Ectodermal cell (in vitro differentiated cells): Measurements from ENCODE around the gene UCN2.

Experiments
- H3K27ac ChIP-seq: 2 replicates; pipeline ENCODE4 v1.7.0; 2013; ENCODE audit warnings: mild to moderate bottlenecking, low read depth, low read length; ENCODE audit not compliant: insufficient read depth, poor library complexity, severe bottlenecking
- H3K27me3 ChIP-seq: 2 replicates; pipeline ENCODE4 v1.7.0; 2013; ENCODE audit warnings: mild to moderate bottlenecking, low read length; ENCODE audit not compliant: insufficient read depth, control insufficient read depth, poor library complexity, severe bottlenecking
- H3K36me3 ChIP-seq: one replicate; pipeline ENCODE4 v1.7.0; 2013; ENCODE audit warnings: low read length; ENCODE audit not compliant: control insufficient read depth, insufficient read depth
- H3K4me1 ChIP-seq: one replicate; pipeline ENCODE4 v1.7.0; 2013; ENCODE audit warnings: low read length; ENCODE audit not compliant: control insufficient read depth, insufficient read depth
- H3K4me3 ChIP-seq: 2 replicates; pipeline ENCODE4 v1.7.0; 2013; ENCODE audit warnings: low read depth, low read length, control low read depth; ENCODE audit not compliant: insufficient read depth
- H3K9me3 ChIP-seq: 2 replicates; pipeline ENCODE4 v1.7.0; 2013; ENCODE audit warnings: mild to moderate bottlenecking, low read length, moderate library complexity; ENCODE audit not compliant: control insufficient read depth
- WGBS, 2 experiments: methylation state at CpG; one replicate each; pipeline ENCODE4 v1.1.7; 2013; ENCODE audit warnings: missing lambda C conversion rate in 2 of 2; 5-methylcytosine and 5-hydroxymethylcytosine counted together

UCN2 gene

DNA sequence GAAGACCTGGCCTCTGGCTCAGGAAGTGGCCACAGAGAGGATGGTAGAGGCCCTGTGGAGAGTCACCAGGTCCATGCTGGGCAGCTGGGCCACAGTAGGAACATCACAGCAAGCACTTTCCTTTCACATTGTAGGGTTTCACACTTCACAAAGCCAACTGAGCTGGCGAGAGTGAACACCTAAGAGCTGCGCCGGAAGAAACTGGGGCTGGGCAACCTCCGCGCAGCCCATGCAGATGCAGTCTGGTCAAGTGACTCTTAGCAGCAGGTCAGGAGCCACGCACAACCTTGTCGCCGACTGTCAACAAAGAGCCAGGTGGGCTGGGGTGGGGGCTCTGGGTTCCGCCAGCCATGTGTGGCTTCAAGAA is 44.3 kb downstream of the UCN2 start:
- H3K36me3 ChIP-seq: no peaks in the 10 kb centered on the region
- H3K9me3 ChIP-seq: no peaks in the 10 kb centered on the region
- no peak overlapping the region for H3K27ac ChIP-seq
- 96 to 97% methylated on average over 9 of the region's 9 CpGs for WGBS, 2 experiments
- H3K4me3 ChIP-seq: no peak overlapping the region
- H3K27me3 ChIP-seq: no peaks in the 10 kb centered on the region
- no peaks in the 10 kb centered on the region for H3K4me1 ChIP-seq

DNA sequence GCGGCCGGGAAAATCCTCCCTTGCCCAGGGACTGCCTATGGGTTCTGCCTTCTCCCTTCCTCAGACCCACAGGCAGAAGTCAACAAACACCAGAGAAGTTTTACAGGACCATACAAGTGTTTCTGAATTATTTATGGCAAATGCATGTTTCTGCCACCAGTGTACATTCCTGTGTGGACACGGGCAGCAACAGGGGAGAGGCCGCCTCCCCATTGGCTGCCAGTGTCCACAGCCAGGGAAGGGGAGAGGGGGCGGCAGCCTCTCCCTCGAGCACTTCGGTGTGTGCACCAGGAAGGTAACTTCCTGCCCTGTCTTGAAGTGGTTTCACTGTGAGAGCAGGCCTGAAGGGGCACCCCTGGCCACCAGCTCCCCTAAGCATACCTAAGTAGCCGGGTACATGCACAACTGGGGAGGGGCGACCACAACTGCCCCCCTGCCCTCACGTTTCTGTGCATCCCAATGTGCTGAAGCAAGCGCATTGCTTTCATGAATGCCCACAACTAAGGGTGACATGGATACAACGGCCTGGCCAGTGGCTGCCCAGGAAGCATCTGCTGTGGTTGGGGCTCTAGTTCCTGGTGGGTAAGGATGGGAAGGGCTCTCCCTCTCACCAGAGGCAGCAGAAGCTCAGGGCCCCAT is 44.8 kb downstream of the UCN2 start:
- no peaks in the 10 kb centered on the region for H3K4me1 ChIP-seq
- no peaks in the 10 kb centered on the region for H3K36me3 ChIP-seq
- no peaks in the 10 kb centered on the region for H3K9me3 ChIP-seq
- no peaks in the 10 kb centered on the region for H3K27me3 ChIP-seq
- no peak overlapping the region for H3K4me3 ChIP-seq
- no peak overlapping the region for H3K27ac ChIP-seq
- 89 to 90% methylated on average over 12 of the region's 12 CpGs for WGBS, 2 experiments

DNA sequence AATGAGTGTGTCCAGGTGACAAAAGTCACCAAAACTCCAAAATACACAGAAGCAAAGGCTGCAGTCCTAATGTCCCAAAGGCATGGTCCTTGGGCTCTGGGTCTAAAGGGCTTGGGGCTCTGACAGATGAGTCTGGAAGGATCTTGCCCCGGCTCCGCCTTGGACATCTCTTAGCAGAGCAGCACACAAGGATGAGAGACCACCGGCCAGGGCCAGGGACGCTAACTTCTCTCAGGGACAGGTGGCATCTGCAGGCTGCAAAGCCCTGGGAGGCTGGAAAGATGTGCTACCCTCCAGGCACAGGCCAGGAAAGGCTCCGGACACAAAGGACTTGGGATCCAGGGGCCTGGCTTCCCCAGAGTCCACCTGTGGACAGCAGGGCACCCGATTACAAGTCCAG is 45.5 kb downstream of the UCN2 start:
- 95 to 96% methylated on average over 6 of the region's 6 CpGs for WGBS, 2 experiments
- Histone ChIP-seq H3K27ac (no peak overlapping the region), H3K36me3 (no peaks in the 10 kb centered on the region), H3K4me3 (no peak overlapping the region), H3K9me3 (no peaks in the 10 kb centered on the region), H3K27me3 (no peaks in the 10 kb centered on the region), H3K4me1 (no peaks in the 10 kb centered on the region)

DNA sequence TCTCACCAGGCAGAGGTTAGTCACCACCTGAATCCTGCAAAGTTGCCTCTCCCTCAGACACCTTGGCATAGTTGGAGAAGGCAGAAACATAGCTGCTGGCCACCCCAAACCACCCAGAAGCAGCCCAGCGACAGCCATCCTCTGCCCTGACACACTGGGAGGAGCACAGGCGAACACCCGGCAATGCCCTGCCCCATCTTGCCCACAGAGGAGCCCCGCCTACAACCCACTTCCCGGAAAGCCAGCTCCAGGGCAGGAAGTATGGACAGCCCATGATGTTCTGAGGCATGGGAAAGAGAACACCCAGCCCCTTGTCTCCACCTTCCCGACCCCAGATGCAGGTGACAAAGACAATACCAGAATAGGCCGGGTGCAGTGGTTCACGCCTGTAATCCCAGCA is 47.0 kb downstream of the UCN2 start:
- Histone ChIP-seq H3K27me3 (no peaks in the 10 kb centered on the region), H3K4me1 (no peaks in the 10 kb centered on the region)
- WGBS, 2 experiments: 83 to 91% methylated on average over 8 of the region's 8 CpGs

DNA sequence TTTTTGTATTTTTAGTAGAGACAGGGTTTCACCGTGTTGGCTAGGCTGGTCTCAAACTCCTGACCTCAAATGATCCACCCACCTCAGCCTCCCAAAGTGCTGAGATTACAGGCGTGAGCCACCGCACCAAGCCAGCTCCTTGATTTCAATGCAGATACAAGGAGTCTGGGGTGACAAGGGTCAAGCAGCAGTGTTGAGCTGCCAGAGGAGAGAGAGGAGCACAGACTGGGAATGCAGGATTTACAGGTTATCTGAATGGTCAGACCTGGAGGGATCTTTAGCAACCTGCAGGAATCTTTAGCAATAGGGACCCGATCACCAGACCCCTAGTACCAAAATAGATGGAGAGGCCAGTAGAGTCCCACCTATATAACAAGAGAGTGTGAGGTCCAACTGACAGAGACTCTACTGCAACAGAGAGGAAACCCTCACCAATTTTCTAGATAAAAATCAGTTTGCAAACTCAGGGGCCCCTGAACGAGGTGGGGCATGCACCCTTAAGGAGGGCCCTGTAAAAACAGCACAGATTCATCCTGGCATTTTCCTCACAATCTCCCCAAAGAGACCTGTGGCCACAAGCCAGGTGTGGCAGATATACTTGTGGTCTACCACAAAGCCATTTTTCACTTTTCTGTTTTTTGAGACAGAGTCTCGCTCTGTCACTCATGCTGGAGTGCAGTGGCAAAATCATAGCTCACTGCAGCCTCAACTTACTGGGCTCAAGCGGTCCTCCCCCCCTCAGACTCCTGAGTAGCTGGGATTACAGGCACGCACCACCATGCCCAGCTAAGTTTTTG is 49.0 kb downstream of the UCN2 start:
- no peaks in the 10 kb centered on the region for H3K36me3 ChIP-seq

More for the DNA sequence above, 47.0 kb downstream of the UCN2 start:
- no peaks in the 10 kb centered on the region for H3K36me3 ChIP-seq
- no peak overlapping the region for H3K27ac ChIP-seq
- no peaks in the 10 kb centered on the region for H3K9me3 ChIP-seq
- no peak overlapping the region for H3K4me3 ChIP-seq

More for the DNA sequence above, 49.0 kb downstream of the UCN2 start:
- Histone ChIP-seq H3K27ac (no peak overlapping the region), H3K27me3 (no peaks in the 10 kb centered on the region), H3K4me1 (no peaks in the 10 kb centered on the region), H3K9me3 (no peaks in the 10 kb centered on the region), H3K4me3 (no peak overlapping the region)
- 91 to 94% methylated on average over 8 of the region's 8 CpGs for WGBS, 2 experiments
